Left renal cortex interstitium (tissue), 4 donors: Measurements from ENCODE around the gene NCAPD3. TPM values are rescaled to one million over a fixed set of nuclear protein-coding genes. Genes with fewer than 3 reads are reported as not detected.

Experiments used
- DNase-seq, 4 donors: peaks; one replicate each; pipeline ENCODE4 v3.0.0-alpha.2; 2013; ENCODE audit warnings: low read depth in 4 of 4, low spot score in 2 of 4, missing footprints in 1 of 4
- polyA plus RNA-seq, 4 donors: library from polyadenylated mRNA; unstranded; fragments of 120-200 nt; gene quantifications; one replicate each; pipeline ENCODE4 v1.2.1, GENCODE V29; 2013; ENCODE audit not compliant: insufficient read length in 4 of 4

The NCAPD3 gene
- polyA plus RNA-seq, 4 donors, result 24.0 to 38.7 (median 33.5) TPM

- no peak for DNase-seq
These were observed 28.8 kb upstream of the NCAPD3 start for GRCh38 chr11:134252346-134253187.

- no peak for DNase-seq
These were observed 26.9 kb upstream of the NCAPD3 start for GRCh38 chr11:134250675-134251074.

GRCh38 chr11:134250246-134250645 lies 26.5 kb upstream of the NCAPD3 start:
- DNase-seq, result no peak

- DNase-seq, result no peak
These were observed 25.2 kb upstream of the NCAPD3 start for GRCh38 chr11:134248910-134249480.

GRCh38 chr11:134246678-134247077 lies 22.9 kb upstream of the NCAPD3 start:
- DNase-seq, result no peak

- DNase-seq, result no peak
These were observed 22.3 kb upstream of the NCAPD3 start for GRCh38 chr11:134246100-134246499.

GRCh38 chr11:134245434-134245833 lies 21.7 kb upstream of the NCAPD3 start:
- DNase-seq, result no peak

GRCh38 chr11:134244593-134244992 lies 20.8 kb upstream of the NCAPD3 start:
- DNase-seq, result no peak

GRCh38 chr11:134243913-134244312 lies 20.1 kb upstream of the NCAPD3 start:
- DNase-seq, result no peak

- no peak for DNase-seq
These were observed 18.6 kb upstream of the NCAPD3 start for GRCh38 chr11:134242376-134242775.

GRCh38 chr11:134240592-134240991 lies 16.8 kb upstream of the NCAPD3 start:
- no peak for DNase-seq

- no peak for DNase-seq
These were observed 15.2 kb upstream of the NCAPD3 start for GRCh38 chr11:134238956-134239355.

GRCh38 chr11:134237557-134237922 lies 13.8 kb upstream of the NCAPD3 start:
- DNase-seq, result no peak

- no peak for DNase-seq
These were observed 13.2 kb upstream of the NCAPD3 start for GRCh38 chr11:134236834-134237556.

- no peak for DNase-seq
These were observed 11.6 kb upstream of the NCAPD3 start for GRCh38 chr11:134235399-134235798.

GRCh38 chr11:134233729-134234179 lies 10.0 kb upstream of the NCAPD3 start:
- no peak for DNase-seq

GRCh38 chr11:134231958-134232659 lies 8.3 kb upstream of the NCAPD3 start:
- DNase-seq, result no peak

GRCh38 chr11:134230339-134230738 lies 6.6 kb upstream of the NCAPD3 start:
- no peak for DNase-seq

GRCh38 chr11:134229126-134229790 lies 5.5 kb upstream of the NCAPD3 start:
- no peak for DNase-seq

GRCh38 chr11:134228625-134229024 lies 4.9 kb upstream of the NCAPD3 start:
- no peak for DNase-seq
